Hematopoietic multipotent progenitor cell treated with erythropoietin and hydrocortisone succinate and interleukin-3 and kit ligand, for 15 days (in vitro differentiated cells): ENCODE data around the gene MAGEE2.
"Not testable (repeated sequence)": the region's sequence is repeated elsewhere in the genome, so short reads cannot be mapped to it uniquely, and the experiment has no call there.

Source experiments
- DNase-seq: peaks from one replicate; pipeline ENCODE4 v3.0.0-alpha.2; 2015; ENCODE audit warnings: low spot score

MAGEE2 gene, protein sequence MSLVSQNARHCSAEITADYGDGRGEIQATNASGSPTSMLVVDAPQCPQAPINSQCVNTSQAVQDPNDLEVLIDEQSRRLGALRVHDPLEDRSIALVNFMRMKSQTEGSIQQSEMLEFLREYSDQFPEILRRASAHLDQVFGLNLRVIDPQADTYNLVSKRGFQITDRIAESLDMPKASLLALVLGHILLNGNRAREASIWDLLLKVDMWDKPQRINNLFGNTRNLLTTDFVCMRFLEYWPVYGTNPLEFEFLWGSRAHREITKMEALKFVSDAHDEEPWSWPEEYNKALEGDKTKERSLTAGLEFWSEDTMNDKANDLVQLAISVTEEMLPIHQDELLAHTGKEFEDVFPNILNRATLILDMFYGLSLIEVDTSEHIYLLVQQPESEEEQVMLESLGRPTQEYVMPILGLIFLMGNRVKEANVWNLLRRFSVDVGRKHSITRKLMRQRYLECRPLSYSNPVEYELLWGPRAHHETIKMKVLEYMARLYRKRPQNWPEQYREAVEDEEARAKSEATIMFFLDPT

DNA sequence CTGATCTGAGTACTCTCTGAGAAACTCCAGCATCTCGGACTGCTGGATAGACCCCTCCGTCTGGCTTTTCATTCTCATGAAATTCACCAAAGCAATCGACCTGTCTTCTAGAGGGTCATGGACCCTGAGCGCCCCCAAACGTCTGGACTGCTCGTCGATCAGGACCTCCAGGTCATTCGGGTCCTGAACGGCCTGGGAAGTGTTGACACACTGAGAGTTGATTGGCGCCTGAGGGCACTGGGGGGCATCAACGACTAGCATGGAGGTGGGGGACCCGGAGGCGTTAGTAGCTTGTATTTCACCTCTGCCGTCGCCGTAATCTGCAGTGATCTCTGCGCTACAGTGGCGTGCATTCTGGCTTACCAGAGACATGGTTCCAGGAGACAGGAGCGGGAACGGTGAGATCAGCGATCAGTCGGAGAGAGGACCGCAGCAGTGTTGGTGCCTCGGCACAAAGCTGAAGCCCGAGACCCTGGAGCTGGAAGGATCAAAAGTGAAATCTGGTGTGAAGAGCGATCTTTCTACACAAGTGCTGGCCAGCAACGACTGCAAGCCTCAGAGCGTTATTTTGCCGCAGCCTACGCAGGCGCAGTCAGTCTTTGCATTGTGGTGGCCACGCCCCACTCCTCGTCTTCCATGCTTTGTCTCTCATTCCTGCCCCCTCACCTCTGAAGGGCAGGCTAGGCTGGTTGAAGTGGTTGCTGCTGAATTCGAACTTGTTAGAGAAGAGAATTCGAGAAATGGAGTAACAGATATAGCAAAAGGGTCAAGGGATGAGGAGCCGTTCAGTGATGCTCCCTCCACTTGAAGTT lies at the start of gene MAGEE2:
MAGEE2 (minus strand) TSS at position 575 of the 812 bp plus-strand sequence; CDS start at position 372, 203 bp downstream.
- DNase-seq: no peak

DNA sequence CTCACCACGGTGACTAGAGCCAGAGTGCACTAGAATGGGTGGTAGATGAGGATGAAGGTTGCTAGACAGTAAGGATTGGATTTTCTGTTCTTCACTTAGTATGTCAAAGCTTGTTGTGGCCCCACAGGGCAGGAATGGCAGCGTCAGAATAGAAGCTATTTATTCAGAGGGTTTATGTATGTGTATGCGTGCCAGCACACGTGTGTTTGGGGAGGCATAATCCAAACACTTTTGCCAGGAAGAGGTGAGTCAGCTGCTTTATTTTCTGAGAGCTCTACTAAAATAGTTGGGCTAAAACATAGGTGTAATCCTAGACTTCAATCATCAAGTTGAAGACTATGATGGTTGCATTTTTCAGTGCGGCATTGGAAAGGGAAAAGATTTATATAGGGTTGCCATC lies 1.2 kb upstream of the MAGEE2 start:
- DNase-seq: no peak

DNA sequence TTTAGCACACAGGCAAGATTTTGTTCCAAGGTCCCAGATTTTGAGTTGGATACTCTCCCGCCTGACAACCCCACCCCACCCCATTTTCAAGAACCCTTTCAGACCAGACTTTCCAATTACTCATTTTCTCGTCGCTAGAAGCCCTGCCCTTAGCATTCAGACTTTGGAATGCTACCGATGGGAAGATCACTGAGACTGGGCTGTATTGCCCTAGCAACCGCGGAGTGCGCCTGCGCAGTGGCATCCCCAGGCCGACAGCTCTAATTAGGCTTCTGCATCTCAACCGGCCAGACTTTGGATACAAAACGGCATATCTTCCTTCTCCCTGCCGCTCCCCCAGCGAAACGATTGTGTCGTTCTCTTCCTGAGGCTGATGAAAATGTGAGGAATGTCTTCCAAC lies 3.4 kb downstream of the MAGEE2 start:
- no peak for DNase-seq

DNA sequence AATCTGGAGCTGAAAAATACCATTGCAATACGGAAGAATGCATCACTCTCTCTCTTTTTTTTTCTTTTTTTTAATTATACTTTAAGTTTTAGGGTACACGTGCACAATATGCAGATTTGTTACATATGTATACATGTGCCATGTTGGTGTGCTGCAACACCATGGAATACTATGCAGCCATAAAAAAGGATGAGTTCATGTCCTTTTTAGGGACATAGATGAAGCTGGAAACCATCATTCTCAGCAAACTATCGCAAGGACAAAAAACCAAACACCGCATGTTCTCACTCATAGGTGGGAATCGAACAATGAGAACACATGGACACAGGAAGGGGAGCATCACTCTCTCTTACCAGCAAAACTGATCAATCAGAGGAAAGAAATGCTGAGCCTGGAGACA lies 17.0 kb downstream of the MAGEE2 start:
- not testable (repeated sequence) for DNase-seq

DNA sequence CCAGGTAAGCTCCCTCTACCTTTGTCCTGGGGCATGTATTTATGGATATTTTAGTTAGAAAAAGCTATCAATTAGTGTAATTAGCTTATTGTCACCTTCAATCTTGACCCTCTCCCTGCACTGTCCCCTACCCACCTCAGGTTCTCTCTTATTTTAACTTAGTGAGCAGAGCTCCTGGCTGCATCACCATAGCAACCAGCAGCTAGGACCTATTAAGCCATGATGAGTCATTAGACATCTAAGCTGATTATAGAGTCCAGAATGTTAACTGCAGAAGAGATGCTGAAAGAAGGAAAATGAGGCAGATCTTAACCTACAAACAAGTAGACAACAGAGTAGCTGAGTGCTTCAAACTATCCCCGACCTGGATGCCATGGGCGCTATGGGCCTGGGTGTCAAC lies 36.6 kb downstream of the MAGEE2 start:
- no peak for DNase-seq

DNA sequence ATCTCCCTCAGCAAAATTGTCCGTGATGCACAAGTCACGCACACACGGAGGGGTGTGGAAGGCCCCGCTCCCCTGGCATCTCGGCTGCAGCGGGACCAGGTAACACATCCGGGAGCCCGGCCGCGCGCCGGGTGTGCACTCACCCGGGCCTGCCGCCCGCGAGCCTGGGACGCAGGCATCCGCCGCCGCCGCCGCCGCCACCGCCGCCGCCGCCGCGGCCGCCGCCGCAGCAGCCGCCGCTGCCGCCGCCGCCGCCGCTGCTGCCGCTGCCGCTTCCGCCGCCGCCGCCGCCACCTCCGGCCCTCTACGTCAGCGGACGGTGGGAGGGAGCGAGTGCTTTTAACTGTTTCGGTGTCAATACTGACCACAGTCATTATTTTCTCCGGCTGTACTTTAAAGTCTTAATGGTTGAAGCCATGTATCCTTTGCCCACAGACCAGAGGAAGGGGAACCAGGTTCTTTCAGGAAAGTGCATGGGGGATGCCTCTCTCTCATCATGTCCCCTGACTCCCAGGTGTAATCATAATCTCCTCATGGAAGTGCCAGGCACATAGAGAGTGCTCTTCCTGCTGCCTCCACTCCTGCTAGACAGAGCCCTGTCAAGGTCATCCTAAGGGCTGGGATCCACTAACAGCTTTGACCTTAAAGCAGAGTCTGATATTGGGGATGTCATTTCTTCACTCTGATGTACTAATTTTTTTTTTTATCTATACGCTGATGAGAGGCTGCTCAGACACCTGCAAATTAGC lies 38.0 kb downstream of the MAGEE2 start:
- DNase-seq: no peak
